AG09309 (cell line): ENCODE results near the gene CDS2.
A peak's percentile ranks its signal among the peaks of the same experiment; 100 is the strongest.

Experiments
- DNase-seq: peaks from one replicate; pipeline ENCODE4 v3.0.0-alpha.2; 2010; ENCODE audit warnings: low read depth
- H3K4me3 ChIP-seq: 2 replicates; pipeline ENCODE4 v1.5.1; 2011; ENCODE audit warnings: mild to moderate bottlenecking, low read depth, low read length, moderate library complexity; ENCODE audit not compliant: control insufficient read depth
- CTCF ChIP-seq: IDR thresholded peaks from 2 replicates; pipeline ENCODE4 v1.5.1; 2011; ENCODE audit warnings: mild to moderate bottlenecking, low read depth, low read length, inconsistent platforms; ENCODE audit not compliant: insufficient read depth, control insufficient read depth; ENCODE audit errors: missing control alignments

CDS2 gene

GRCh38 chr20:5126512-5127203, at the start of gene CDS2:
Gene CDS2 (plus strand): TSS chr20:5127008. CDS start chr20:5127093, 85 bp downstream.
- H3K4me3 ChIP-seq = peak within 1 kb of the TSS; percentile 91
- peak; percentile 89 for DNase-seq
- peak; percentile 42 for TF ChIP-seq CTCF

DNA sequence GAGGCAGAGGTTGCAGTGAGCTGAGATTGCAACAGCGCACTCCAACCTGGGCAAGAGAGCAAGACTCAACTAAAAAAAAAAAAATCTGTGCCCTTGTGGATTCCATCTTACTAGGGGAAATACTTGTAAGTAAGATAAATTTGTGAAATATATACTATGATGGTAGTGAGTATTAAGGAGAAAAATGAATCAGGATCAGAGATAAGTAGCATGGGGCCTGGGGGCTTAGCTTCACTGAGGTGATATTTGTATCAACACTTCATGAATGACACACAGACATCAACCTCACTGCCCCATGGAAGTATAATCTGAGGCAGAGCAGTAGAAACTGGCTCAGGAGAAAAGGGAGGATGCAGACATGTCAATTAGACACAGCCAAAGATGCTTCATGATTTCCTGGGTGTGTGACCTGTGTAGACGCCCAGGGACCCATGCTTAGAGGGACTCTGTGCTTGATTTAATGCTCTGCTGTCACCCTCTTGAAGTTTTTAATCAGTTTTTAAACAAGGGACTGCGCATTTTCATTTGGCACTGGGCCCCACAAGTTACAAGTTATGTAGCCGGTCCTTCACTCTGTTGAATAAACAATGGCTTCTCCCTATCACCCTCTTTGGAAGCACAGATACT, 48.9 kb upstream of the CDS2 start:
- DNase-seq = no peak
- TF ChIP-seq CTCF = no peak
- no peak overlapping the region for H3K4me3 ChIP-seq

DNA sequence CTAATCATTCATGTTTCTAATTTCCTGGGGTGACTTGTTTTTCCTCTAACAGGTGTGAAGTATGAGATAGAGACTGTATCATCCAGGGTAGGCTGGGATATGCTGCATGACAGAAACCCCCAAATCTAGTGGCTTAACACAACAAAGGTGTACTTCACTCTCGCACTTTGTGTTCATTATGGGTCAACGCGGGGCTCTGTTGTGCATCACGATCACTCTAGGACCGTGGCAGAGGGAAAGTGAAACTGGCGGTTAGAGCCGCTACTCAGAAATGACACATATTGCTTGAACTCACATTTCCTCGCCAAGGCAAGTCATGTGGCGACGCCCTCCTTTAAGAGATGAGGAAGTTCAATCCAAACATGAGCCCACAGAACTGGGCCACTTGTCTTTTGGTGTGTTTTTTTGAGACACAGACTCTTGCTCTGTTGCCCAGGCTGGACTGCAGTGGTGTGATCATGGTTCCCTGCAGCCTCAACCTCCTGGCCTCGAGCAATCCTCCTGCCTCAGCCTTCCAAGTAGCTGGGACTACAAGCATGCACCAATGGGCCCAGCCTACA, 48.3 kb upstream of the CDS2 start:
- TF ChIP-seq CTCF = no peak
- no peak overlapping the region; the same call in 1 of the 2 replicates for H3K4me3 ChIP-seq
- no peak for DNase-seq

DNA sequence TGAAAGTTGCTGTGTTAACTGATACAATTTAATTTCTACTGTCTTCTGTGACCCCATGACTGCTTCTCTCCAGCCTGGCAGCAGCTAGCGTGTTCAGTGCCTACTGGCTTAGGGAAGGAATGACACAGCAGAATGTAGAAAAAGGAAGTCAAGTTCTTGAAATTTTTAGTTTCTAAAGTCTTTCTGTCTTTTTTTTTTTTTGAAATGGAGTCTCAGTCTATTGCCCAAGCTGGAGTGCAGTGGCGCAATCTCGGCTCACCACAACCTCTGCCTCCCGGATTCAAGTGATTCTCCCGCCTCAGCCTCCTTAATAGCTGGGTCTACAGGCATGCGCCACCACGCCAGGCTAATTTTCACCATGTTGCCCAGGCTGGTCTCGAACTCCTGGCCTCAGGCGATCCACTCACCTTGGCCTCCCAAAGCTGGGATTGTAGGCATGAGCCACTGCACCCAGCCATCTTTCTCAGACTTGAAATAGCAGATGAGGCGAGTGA, 46.4 kb upstream of the CDS2 start:
- no peak for TF ChIP-seq CTCF
- peak; percentile 71 for DNase-seq
- no peak overlapping the region for H3K4me3 ChIP-seq

- no peak for TF ChIP-seq CTCF
- DNase-seq = no peak
- H3K4me3 ChIP-seq = no peak overlapping the region
Observed at GRCh38 chr20:5085380-5085779, 41.4 kb upstream of the CDS2 start.

DNA sequence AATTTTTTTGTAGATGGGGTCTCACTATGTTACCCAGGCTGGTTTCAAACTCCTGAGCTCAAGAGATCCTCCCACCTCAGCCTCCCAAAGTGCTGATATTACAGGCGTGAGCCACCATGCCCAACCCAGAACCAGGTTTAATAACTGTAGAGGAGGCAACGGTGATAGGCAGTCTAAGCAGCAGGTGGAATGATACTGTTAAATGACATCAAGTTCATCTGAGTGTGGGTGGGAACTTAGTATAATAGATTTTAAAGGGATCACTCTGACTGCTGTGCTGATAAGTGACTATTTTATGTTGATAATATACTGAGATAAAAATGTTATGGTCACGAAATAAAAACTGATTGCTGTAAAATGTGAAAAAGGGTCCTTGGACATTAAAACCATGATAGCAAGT, 38.1 kb upstream of the CDS2 start:
- DNase-seq = no peak
- no peak overlapping the region for H3K4me3 ChIP-seq
- no peak for TF ChIP-seq CTCF
